GM18861 (cell line): ENCODE data around the gene HHAT.

Source experiments
- ATAC-seq: cut with Tn5 transposase; IDR thresholded peaks from one replicate; pipeline ENCODE4 v1.9.1; 2021; ENCODE audit not compliant: unreplicated experiment

HHAT gene

GRCh38 chr1:210698661-210699060, 370.0 kb downstream of the HHAT start:
- no peak for ATAC-seq

DNA sequence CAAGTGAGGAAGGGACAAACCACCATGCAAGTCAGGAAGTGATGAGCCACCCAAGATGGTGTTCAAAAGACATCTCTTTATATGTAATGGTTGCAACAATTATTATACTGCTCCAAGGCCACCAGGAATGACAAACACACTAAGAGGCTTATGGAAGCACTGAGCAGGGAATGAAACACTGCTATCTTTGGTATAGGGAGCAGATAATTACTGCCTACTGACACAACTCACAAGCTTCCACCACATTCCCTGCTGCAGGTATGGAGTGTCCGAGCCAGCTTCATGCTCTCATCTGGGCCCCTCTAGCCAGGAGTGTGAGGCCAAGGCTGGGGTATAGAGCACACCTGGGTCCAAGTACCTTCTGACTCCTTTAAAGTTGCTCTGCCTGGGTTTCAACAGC, 371.4 kb downstream of the HHAT start:
- no peak for ATAC-seq

DNA sequence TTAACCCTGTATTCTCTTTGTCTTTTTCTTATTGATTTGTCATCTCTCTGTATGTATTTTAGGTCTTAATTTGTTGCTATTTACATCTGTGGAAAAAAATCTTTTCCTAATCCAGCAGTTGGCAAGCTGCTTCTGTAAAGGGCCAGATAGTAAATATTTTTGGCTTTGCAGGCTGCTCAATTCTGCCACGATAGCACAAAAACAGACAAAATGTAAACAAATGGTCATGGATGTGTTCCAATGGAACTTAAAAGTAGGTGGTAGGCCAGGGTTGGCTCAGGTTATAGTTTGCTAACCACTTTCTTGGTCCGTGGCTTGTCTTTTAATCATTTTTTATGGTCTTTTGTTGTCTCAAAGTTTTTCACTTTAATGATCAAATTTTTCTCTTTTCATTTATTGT, 371.8 kb downstream of the HHAT start:
- ATAC-seq, result no peak

- ATAC-seq, result no peak
Observed at GRCh38 chr1:210702506-210702905, 373.8 kb downstream of the HHAT start.

DNA sequence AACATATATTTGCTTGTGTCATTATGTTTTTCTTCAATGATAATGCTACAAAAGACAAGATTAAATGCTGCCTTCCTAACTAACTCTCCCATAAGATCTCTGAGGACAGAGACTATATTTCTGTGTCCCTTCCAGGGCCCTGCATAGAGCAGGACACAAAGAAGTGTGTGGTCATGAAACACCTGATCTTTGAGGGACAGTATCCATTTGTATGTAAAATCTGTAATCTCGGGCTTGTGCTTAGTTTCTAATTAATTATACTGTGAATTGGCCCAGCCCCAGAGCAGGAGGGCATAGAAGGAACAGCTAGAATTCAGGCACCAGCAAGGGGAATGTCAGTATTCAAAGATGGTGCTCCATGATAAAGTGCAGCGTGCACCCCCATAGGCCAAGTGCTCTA, 374.9 kb downstream of the HHAT start:
- ATAC-seq, result no peak

DNA sequence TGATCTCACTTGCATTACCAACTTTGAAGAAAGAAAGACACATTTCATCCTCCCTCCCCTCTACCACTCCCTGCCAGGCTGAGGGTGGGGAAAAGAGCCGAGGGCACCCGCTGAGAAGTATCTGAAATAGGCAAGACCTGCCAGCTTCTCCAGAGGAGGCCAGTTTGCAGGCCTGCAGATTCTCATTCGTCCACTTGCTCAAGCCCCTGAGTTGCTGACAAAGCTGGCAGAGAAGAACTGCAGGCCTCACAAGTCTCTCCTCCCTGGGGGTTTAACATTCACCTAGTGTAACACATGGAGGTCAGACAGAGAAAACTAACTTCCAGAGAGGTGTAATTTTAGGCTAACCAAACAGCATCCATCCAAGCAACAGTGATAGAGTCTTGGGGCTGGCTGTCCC, 376.4 kb downstream of the HHAT start:
- no peak for ATAC-seq

GRCh38 chr1:210706246-210706645, 377.5 kb downstream of the HHAT start:
- ATAC-seq, result no peak

DNA sequence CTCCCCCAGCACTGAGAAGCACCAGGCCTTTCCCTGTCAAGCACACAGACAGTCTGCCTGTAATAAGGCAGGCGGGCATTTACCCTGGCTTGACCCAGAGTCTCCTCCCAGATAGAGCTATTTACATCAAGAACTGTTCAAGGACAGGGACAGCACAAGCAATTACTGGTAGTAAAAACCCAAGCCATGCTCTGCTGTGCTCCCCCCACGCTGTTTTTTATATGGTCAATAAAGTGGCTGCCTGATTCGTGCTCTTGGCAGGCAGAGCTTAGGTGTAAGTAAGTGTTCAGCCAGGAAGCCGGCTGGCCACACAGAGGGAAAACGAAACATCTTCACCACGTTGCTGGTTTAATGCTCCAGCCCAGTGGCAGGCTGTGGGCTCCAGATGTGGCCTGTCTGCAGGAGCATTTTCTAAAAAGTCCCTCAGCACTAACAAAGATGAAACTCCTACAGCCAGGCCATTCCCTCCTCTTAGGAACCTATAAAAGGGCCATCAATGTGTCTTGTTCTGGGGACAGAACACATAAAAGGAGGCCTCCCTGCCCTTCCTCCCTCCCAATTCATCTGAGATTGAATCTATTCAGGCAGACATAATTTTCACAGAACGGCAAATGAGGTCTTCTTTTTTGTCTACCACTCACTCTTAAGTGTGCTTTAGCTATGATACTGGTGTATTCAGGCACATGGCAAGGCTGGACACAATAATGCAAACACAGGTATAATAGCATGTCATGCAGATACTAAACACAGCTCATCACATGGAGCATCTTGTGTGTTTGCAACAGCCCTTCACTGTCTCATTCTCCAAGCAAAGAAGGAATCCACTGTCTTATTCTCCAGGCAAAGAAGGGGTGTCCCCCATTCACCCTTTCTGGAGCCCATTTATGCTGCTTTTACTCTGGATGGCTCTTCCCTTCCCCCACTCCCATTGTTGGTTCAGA, 378.9 kb downstream of the HHAT start:
- no peak for ATAC-seq

- no peak for ATAC-seq
Observed at GRCh38 chr1:210709701-210710100, 381.0 kb downstream of the HHAT start.

- no peak for ATAC-seq
Observed at GRCh38 chr1:210711825-210712612, 383.3 kb downstream of the HHAT start.

- no peak for ATAC-seq
Observed at GRCh38 chr1:210715072-210715471, 386.4 kb downstream of the HHAT start.

DNA sequence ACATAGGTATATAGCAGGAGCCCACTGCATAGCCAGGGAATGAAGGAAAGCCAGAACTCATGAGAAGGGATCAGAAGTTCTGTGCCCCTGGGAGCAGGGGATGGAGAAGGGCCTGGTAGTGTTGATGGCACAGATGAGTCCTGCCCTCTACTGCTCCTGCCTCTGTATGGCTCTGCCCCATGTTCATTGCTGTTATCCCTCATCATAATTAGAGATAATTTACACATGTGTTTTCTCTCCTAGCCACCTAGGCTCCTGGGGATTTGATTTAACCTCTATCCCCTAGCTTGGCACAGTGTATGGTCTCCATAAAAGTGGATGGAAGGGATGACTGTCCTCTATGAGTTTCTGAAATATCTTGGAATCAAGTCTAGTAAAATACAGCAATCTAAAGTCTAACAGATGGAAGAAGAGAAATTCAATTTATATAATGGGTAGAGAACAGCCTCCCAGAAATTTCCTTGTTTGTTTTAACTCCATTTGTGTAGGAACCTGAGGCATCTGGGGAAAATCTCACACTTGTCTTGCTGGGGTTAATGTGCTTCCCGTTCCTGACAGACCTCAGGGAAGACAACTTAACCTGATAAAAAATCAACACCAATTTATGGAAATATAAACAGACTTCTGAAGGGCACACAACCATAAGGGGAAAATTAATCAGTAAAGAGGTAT, 393.8 kb downstream of the HHAT start:
- ATAC-seq, result no peak

DNA sequence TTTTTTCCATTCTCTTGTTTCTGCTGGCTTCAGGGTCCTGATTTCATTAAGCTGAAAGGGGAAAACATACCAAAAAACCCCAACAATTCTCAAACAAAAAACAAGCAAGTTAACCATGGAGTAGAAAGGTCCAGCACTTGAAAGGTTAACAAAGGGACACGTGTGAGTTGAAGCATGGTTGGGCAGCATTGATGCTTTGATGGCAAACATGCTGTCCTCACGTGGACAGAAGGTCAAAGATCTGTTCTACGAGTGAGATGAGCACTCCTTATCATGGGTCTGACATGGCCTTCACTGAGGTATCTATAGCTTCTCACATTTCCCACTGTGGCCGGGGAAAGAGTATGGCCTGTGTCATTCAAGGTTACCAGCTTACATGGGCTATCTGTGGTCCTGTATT, 394.9 kb downstream of the HHAT start:
- ATAC-seq, result no peak

DNA sequence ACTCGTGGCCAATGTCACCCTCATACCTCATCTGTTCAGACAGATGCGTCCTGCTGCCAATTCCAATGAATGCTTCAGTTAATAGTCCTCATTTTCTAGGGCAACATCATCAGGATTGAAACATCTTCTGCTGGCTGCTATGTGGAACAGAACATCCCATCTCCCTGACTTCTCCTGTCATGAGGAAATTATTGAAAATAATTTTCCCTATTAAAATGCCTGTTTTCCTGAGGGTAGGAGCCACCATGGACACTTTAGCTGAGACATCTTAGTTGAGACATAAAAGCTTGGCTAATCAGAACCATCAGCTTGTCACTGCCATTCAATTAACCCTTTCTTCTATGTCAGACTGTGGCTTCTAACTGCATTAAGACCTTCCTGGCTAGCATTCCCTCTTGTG, 396.1 kb downstream of the HHAT start:
- no peak for ATAC-seq
